WTC11 (cell line): ENCODE data around the gene THSD7B.

ENCODE experiments used
- ATF1 ChIP-seq: sonication (generic); formaldehyde crosslinking; IDR thresholded peaks from 2 replicates; pipeline ENCODE4 v1.8.1; 2023; ENCODE audit warnings: mild to moderate bottlenecking, moderate library complexity, missing genetic modification reagents
- CREB1 ChIP-seq: sonication (generic); formaldehyde crosslinking; IDR thresholded peaks from 2 replicates; pipeline ENCODE4 v1.8.0; 2023; ENCODE audit warnings: mild to moderate bottlenecking, missing genetic modification reagents
- CTCF ChIP-seq: fragments of 200-600 bp; IDR thresholded peaks from 2 replicates; pipeline ENCODE4 v1.8.0; 2022; ENCODE audit warnings: antibody characterized with exemption
- ETV6 ChIP-seq: sonication (generic); formaldehyde crosslinking; IDR thresholded peaks from 2 replicates; pipeline ENCODE4 v1.8.1; 2022; ENCODE audit warnings: mild to moderate bottlenecking, missing genetic modification reagents
- FOXP1 ChIP-seq: sonication (generic); formaldehyde crosslinking; IDR thresholded peaks from 2 replicates; pipeline ENCODE4 v1.8.0; 2022; ENCODE audit warnings: missing genetic modification reagents, mild to moderate bottlenecking, moderate library complexity, borderline replicate concordance
- IRF1 ChIP-seq: sonication (generic); formaldehyde crosslinking; IDR thresholded peaks from 2 replicates; pipeline ENCODE4 v1.8.0; 2023; ENCODE audit warnings: missing genetic modification reagents
- NR1H2 ChIP-seq: sonication (generic); formaldehyde crosslinking; IDR thresholded peaks from 2 replicates; pipeline ENCODE4 v1.9.0; 2021; ENCODE audit warnings: mild to moderate bottlenecking, moderate library complexity, missing genetic modification reagents
- TF ChIP-seq, protein P1 (sequence below): sonication (generic); formaldehyde crosslinking; IDR thresholded peaks from 2 replicates; pipeline ENCODE4 v1.8.1; 2023; ENCODE audit warnings: mild to moderate bottlenecking, moderate library complexity, missing genetic modification reagents
- TF ChIP-seq, protein P2 (sequence below): sonication (generic); formaldehyde crosslinking; IDR thresholded peaks from 2 replicates; pipeline ENCODE4 v1.8.1; 2022; ENCODE audit warnings: missing genetic modification reagents, borderline replicate concordance
- TF ChIP-seq, protein P3 (sequence below): sonication (generic); formaldehyde crosslinking; IDR thresholded peaks from 2 replicates; pipeline ENCODE4 v1.8.0; 2022; ENCODE audit warnings: mild to moderate bottlenecking, missing genetic modification reagents
- TF ChIP-seq, protein P4 (sequence below): sonication (generic); formaldehyde crosslinking; IDR thresholded peaks from 2 replicates; pipeline ENCODE4 v1.8.1; 2022; ENCODE audit warnings: mild to moderate bottlenecking, moderate library complexity, missing genetic modification reagents
- TF ChIP-seq, protein P5 (sequence below): sonication (generic); formaldehyde crosslinking; IDR thresholded peaks from 2 replicates; pipeline ENCODE4 v1.8.0; 2023; ENCODE audit warnings: mild to moderate bottlenecking, missing genetic modification reagents

DNA sequence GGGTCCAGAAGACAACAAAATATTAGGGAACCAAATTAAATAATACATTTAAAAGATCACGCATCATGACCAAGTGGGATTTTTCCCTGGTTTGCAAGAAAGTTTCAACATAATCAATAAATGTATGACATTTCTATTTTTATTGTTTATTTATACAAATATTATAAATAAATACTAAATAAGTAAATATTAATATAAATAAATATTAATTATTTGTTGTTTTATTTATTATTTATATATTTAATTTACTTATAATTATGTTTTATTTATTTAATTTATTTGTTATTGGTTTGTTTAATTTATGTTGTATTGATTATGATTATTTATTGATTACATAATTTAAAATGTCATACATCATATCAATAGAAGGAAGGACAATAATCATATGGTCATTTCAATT lies 956.4 kb downstream of the THSD7B start:
- no peak for TF ChIP-seq CREB1 (CRISPR knock-in tag)
- TF ChIP-seq, protein P1, sequence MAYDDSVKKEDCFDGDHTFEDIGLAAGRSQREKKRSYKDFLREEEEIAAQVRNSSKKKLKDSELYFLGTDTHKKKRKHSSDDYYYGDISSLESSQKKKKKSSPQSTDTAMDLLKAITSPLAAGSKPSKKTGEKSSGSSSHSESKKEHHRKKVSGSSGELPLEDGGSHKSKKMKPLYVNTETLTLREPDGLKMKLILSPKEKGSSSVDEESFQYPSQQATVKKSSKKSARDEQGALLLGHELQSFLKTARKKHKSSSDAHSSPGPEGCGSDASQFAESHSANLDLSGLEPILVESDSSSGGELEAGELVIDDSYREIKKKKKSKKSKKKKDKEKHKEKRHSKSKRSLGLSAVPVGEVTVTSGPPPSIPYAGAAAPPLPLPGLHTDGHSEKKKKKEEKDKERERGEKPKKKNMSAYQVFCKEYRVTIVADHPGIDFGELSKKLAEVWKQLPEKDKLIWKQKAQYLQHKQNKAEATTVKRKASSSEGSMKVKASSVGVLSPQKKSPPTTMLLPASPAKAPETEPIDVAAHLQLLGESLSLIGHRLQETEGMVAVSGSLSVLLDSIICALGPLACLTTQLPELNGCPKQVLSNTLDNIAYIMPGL (CRISPR knock-in tag), result no peak
- no peak for TF ChIP-seq CTCF
- TF ChIP-seq, protein P2, sequence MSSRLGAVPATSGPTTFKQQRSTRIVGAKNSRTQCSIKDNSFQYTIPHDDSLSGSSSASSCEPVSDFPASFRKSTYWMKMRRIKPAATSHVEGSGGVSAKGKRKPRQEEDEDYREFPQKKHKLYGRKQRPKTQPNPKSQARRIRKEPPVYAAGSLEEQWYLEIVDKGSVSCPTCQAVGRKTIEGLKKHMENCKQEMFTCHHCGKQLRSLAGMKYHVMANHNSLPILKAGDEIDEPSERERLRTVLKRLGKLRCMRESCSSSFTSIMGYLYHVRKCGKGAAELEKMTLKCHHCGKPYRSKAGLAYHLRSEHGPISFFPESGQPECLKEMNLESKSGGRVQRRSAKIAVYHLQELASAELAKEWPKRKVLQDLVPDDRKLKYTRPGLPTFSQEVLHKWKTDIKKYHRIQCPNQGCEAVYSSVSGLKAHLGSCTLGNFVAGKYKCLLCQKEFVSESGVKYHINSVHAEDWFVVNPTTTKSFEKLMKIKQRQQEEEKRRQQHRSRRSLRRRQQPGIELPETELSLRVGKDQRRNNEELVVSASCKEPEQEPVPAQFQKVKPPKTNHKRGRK (CRISPR knock-in tag), result no peak
- TF ChIP-seq NR1H2 (CRISPR knock-in tag), result no peak
- TF ChIP-seq, protein P3, sequence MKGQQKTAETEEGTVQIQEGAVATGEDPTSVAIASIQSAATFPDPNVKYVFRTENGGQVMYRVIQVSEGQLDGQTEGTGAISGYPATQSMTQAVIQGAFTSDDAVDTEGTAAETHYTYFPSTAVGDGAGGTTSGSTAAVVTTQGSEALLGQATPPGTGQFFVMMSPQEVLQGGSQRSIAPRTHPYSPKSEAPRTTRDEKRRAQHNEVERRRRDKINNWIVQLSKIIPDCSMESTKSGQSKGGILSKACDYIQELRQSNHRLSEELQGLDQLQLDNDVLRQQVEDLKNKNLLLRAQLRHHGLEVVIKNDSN (CRISPR knock-in tag), result no peak
- no peak for TF ChIP-seq IRF1 (CRISPR knock-in tag)
- TF ChIP-seq, protein P4, sequence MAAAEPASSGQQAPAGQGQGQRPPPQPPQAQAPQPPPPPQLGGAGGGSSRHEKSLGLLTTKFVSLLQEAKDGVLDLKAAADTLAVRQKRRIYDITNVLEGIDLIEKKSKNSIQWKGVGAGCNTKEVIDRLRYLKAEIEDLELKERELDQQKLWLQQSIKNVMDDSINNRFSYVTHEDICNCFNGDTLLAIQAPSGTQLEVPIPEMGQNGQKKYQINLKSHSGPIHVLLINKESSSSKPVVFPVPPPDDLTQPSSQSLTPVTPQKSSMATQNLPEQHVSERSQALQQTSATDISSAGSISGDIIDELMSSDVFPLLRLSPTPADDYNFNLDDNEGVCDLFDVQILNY (CRISPR knock-in tag), result no peak
- no peak for TF ChIP-seq FOXP1 (CRISPR knock-in tag)
- no peak for TF ChIP-seq ATF1 (CRISPR knock-in tag)
- TF ChIP-seq, protein P5, sequence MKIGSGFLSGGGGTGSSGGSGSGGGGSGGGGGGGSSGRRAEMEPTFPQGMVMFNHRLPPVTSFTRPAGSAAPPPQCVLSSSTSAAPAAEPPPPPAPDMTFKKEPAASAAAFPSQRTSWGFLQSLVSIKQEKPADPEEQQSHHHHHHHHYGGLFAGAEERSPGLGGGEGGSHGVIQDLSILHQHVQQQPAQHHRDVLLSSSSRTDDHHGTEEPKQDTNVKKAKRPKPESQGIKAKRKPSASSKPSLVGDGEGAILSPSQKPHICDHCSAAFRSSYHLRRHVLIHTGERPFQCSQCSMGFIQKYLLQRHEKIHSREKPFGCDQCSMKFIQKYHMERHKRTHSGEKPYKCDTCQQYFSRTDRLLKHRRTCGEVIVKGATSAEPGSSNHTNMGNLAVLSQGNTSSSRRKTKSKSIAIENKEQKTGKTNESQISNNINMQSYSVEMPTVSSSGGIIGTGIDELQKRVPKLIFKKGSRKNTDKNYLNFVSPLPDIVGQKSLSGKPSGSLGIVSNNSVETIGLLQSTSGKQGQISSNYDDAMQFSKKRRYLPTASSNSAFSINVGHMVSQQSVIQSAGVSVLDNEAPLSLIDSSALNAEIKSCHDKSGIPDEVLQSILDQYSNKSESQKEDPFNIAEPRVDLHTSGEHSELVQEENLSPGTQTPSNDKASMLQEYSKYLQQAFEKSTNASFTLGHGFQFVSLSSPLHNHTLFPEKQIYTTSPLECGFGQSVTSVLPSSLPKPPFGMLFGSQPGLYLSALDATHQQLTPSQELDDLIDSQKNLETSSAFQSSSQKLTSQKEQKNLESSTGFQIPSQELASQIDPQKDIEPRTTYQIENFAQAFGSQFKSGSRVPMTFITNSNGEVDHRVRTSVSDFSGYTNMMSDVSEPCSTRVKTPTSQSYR, result no peak
- TF ChIP-seq ETV6 (CRISPR knock-in tag), result no peak
